Neural cell (in vitro differentiated cells): ENCODE data around the gene CCT4. TPM values are rescaled to one million over a fixed set of nuclear protein-coding genes. Genes with fewer than 3 reads are reported as not detected.
"Not testable (repeated sequence)": the region's sequence is repeated elsewhere in the genome, so short reads cannot be mapped to it uniquely, and the experiment has no call there.

Source experiments
- H2AFZ ChIP-seq: fragments of 200-600, 300-800 bp; sonication (generic), shearing (Covaris generic); 2 replicates; pipeline ENCODE4 v1.6.0; 2014; ENCODE audit warnings: low read depth, mild to moderate bottlenecking, antibody characterized with exemption, low read length, moderate library complexity
- H3F3A ChIP-seq: fragments of 200-600 bp; shearing (Covaris generic); 2 replicates; pipeline ENCODE4 v1.6.1; 2016; ENCODE audit warnings: mild to moderate bottlenecking, moderate library complexity, mixed read lengths, antibody characterized with exemption, low read length; ENCODE audit not compliant: insufficient read depth, poor library complexity, severe bottlenecking
- H3K27ac ChIP-seq: fragments of 200-600, 300-800 bp; sonication (generic), shearing (Covaris generic); 2 replicates; pipeline ENCODE4 v1.5.1; 2014; ENCODE audit warnings: mild to moderate bottlenecking, low read length, moderate library complexity
- H3K27me3 ChIP-seq: fragments of 300-800, 200-600 bp; sonication (generic), shearing (Covaris generic); 2 replicates; pipeline ENCODE4 v1.6.0; 2014; ENCODE audit warnings: mild to moderate bottlenecking, low read depth, low read length, moderate library complexity; ENCODE audit not compliant: insufficient read depth
- H3K36me3 ChIP-seq: fragments of 300-800, 200-600 bp; sonication (generic), shearing (Covaris generic); 2 replicates; pipeline ENCODE4 v1.5.1; 2014; ENCODE audit warnings: mild to moderate bottlenecking, antibody characterized with exemption, low read length, moderate library complexity; ENCODE audit not compliant: insufficient read depth
- H3K4me2 ChIP-seq: fragments of 300-800, 200-600 bp; sonication (generic), shearing (Covaris generic); 2 replicates; pipeline ENCODE4 v1.6.0; 2014; ENCODE audit warnings: mild to moderate bottlenecking, low read length
- H3K4me3 ChIP-seq: fragments of 300-800, 200-600 bp; sonication (generic), shearing (Covaris generic); 2 replicates; pipeline ENCODE4 v1.5.1; 2014; ENCODE audit warnings: mild to moderate bottlenecking, low read length, moderate library complexity
- H3K79me2 ChIP-seq: fragments of 200-600 bp; shearing (Covaris generic); replicated peaks from 2 replicates; pipeline ENCODE4 v1.6.0; 2014; ENCODE audit warnings: mild to moderate bottlenecking, low read length, moderate library complexity; ENCODE audit not compliant: insufficient read depth
- H3K9ac ChIP-seq: fragments of 300-800, 200-600 bp; sonication (generic), shearing (Covaris generic); 2 replicates; pipeline ENCODE4 v1.6.1; 2016; ENCODE audit warnings: mild to moderate bottlenecking, low read length, mixed read lengths
- H3K9me2 ChIP-seq: fragments of 200-600 bp; shearing (Covaris generic); 2 replicates; pipeline ENCODE4 v1.6.1; 2016; ENCODE audit warnings: mild to moderate bottlenecking, low read length, mixed read lengths; ENCODE audit not compliant: insufficient read depth
- H3K9me3 ChIP-seq: fragments of 200-600, 300-800 bp; sonication (generic), shearing (Covaris generic); 2 replicates; pipeline ENCODE4 v1.6.1; 2016; ENCODE audit warnings: mild to moderate bottlenecking, mixed run types, low read length, moderate library complexity, mixed read lengths
- H4K20me1 ChIP-seq: fragments of 200-600 bp; shearing (Covaris generic); 2 replicates; pipeline ENCODE4 v1.6.1; 2016; ENCODE audit warnings: mild to moderate bottlenecking, mixed run types; ENCODE audit not compliant: insufficient read depth
- EP300 ChIP-seq: fragments of 450-650 bp; conservative IDR thresholded peaks from 2 replicates; pipeline ENCODE4 v1.6.1; 2014; ENCODE audit warnings: antibody characterized with exemption, mild to moderate bottlenecking, moderate library complexity; ENCODE audit not compliant: poor library complexity, severe bottlenecking
- EZH2 ChIP-seq: fragments of 200-600, 300-800 bp; shearing (Covaris generic), sonication (generic); IDR thresholded peaks from 2 replicates; pipeline ENCODE4 v1.6.1; 2014; ENCODE audit warnings: antibody characterized with exemption, low read length, borderline replicate concordance, mild to moderate bottlenecking; ENCODE audit not compliant: insufficient read depth, poor library complexity, severe bottlenecking
- MXI1 ChIP-seq: fragments of 450-650 bp; conservative IDR thresholded peaks from 2 replicates; pipeline ENCODE4 v1.6.1; 2014; ENCODE audit warnings: antibody characterized with exemption, mild to moderate bottlenecking; ENCODE audit not compliant: poor library complexity, severe bottlenecking
- POLR2AphosphoS5 ChIP-seq: IDR thresholded peaks from 2 replicates; pipeline ENCODE4 v1.6.1; 2012
- RAD21 ChIP-seq: fragments of 450-650 bp; conservative IDR thresholded peaks from 2 replicates; pipeline ENCODE4 v1.6.1; 2014; ENCODE audit warnings: antibody characterized with exemption, mild to moderate bottlenecking, moderate library complexity
- SMC3 ChIP-seq: fragments of 450-650 bp; conservative IDR thresholded peaks from 2 replicates; pipeline ENCODE4 v1.6.1; 2014; ENCODE audit warnings: antibody characterized with exemption, mild to moderate bottlenecking, moderate library complexity; ENCODE audit not compliant: poor library complexity
- TAF1 ChIP-seq: IDR thresholded peaks from 2 replicates; pipeline ENCODE4 v1.6.1; 2012; ENCODE audit warnings: low read depth
- polyA plus RNA-seq: library from polyadenylated mRNA; depleted of rRNA; stranded (reverse); fragments of >200 nt; gene quantifications from 2 replicates; pipeline ENCODE4 v1.2.3, GENCODE V29; 2014
- TF ChIP-seq, protein P1 (sequence below): fragments of 450-650 bp; IDR thresholded peaks from 2 replicates; pipeline ENCODE4 v1.5.1; 2014; ENCODE audit warnings: antibody characterized with exemption, mild to moderate bottlenecking, moderate library complexity; ENCODE audit not compliant: poor library complexity, severe bottlenecking
- TF ChIP-seq, protein P2 (sequence below): IDR thresholded peaks from 2 replicates; pipeline ENCODE4 v1.6.1; 2012; ENCODE audit warnings: borderline replicate concordance

The CCT4 gene
- polyA plus RNA-seq, 1 donor from 2014 or later = 140 TPM

- H3K27ac ChIP-seq = no peak overlapping the region
- no peak overlapping the region for H3K9ac ChIP-seq
- H3K79me2 ChIP-seq = no peaks in the 10 kb centered on the region
- no peak overlapping the region for H2AFZ ChIP-seq
- no peaks in the 10 kb centered on the region for H4K20me1 ChIP-seq
- no peak overlapping the region for H3K4me2 ChIP-seq
- H3K9me3 ChIP-seq = no peaks in the 10 kb centered on the region
- no peak for TF ChIP-seq RAD21
- TF ChIP-seq TAF1 = no peak
- TF ChIP-seq, protein P1, sequence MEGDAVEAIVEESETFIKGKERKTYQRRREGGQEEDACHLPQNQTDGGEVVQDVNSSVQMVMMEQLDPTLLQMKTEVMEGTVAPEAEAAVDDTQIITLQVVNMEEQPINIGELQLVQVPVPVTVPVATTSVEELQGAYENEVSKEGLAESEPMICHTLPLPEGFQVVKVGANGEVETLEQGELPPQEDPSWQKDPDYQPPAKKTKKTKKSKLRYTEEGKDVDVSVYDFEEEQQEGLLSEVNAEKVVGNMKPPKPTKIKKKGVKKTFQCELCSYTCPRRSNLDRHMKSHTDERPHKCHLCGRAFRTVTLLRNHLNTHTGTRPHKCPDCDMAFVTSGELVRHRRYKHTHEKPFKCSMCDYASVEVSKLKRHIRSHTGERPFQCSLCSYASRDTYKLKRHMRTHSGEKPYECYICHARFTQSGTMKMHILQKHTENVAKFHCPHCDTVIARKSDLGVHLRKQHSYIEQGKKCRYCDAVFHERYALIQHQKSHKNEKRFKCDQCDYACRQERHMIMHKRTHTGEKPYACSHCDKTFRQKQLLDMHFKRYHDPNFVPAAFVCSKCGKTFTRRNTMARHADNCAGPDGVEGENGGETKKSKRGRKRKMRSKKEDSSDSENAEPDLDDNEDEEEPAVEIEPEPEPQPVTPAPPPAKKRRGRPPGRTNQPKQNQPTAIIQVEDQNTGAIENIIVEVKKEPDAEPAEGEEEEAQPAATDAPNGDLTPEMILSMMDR = no peak
- TF ChIP-seq, protein P2, sequence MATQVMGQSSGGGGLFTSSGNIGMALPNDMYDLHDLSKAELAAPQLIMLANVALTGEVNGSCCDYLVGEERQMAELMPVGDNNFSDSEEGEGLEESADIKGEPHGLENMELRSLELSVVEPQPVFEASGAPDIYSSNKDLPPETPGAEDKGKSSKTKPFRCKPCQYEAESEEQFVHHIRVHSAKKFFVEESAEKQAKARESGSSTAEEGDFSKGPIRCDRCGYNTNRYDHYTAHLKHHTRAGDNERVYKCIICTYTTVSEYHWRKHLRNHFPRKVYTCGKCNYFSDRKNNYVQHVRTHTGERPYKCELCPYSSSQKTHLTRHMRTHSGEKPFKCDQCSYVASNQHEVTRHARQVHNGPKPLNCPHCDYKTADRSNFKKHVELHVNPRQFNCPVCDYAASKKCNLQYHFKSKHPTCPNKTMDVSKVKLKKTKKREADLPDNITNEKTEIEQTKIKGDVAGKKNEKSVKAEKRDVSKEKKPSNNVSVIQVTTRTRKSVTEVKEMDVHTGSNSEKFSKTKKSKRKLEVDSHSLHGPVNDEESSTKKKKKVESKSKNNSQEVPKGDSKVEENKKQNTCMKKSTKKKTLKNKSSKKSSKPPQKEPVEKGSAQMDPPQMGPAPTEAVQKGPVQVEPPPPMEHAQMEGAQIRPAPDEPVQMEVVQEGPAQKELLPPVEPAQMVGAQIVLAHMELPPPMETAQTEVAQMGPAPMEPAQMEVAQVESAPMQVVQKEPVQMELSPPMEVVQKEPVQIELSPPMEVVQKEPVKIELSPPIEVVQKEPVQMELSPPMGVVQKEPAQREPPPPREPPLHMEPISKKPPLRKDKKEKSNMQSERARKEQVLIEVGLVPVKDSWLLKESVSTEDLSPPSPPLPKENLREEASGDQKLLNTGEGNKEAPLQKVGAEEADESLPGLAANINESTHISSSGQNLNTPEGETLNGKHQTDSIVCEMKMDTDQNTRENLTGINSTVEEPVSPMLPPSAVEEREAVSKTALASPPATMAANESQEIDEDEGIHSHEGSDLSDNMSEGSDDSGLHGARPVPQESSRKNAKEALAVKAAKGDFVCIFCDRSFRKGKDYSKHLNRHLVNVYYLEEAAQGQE = no peak
- no peak for TF ChIP-seq POLR2AphosphoS5
- TF ChIP-seq MXI1 = no peak
- TF ChIP-seq EP300 = no peak
- no peak for TF ChIP-seq SMC3
- TF ChIP-seq EZH2 = no peak
- H3K36me3 ChIP-seq = peaks cover 8% of the 10 kb centered on the region
- no peaks in the 10 kb centered on the region for H3F3A ChIP-seq
- H3K9me2 ChIP-seq = no peaks in the 10 kb centered on the region
- H3K27me3 ChIP-seq = no peaks in the 10 kb centered on the region
- H3K4me3 ChIP-seq = no peak overlapping the region
Observed at GRCh38 chr2:61876400-61876799, 12.1 kb downstream of the CCT4 start.

DNA sequence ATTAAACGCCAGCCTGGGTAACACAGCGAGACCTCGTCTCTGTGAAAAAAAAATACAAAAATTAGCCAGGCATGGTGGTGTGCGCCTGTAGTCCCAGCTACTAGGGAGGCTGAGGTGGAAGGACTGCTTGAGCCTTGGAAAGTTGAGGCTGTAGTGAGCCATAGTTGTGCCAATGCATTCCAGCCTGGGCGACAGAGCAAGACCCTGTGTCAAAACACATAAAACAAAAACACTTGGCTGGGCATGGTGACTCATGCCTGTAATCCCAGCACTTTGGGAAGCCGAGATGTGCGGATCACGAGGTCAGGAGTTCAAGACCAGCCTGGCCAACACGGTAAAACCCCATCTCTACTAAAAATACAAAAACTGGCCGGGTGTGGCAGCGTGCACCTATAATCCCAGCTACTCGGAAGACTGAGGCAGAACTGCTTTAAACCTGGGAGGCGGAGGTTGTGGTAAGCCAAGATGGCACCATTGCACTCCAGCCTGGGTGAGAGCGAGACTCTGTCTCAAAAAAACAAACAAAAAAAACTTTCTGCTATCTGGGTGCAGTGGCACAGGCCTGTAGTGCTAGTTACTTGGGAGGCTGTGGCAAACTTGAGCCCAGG is 21.9 kb downstream of the CCT4 start:
- H3K9ac ChIP-seq, H2AFZ ChIP-seq, H3K27me3 ChIP-seq, H4K20me1 ChIP-seq, H3K4me2 ChIP-seq, H3K79me2 ChIP-seq, H3K9me3 ChIP-seq, H3K4me3 ChIP-seq, H3F3A ChIP-seq, H3K27ac ChIP-seq, H3K9me2 ChIP-seq: not testable (repeated sequence)
- peaks cover 20% of the 10 kb centered on the region for H3K36me3 ChIP-seq

DNA sequence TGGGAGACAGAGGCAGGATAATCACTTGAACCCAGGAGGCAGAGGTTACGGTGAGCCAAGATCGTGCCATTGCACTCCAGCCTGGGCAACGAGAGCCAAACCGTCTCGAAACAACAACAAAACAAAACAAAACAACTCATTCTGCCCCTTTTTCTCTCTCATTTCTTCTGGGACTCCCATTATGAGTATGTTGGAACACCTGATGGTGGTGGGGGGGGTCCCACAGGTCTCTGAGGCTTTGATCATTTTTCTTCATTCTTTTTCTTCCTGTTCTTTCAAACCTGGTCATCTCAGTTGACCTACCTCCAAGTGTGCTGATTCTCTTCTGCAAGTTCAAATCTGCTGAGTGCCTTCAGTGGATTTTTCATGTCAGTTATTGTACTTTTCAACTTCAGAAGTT is 26.4 kb downstream of the CCT4 start:
- TF ChIP-seq EZH2 (no peak), MXI1 (no peak), RAD21 (no peak), EP300 (no peak), TAF1 (no peak), POLR2AphosphoS5 (no peak), SMC3 (no peak)
- TF ChIP-seq, protein P2 = no peak
- TF ChIP-seq, protein P1 = no peak
- Histone ChIP-seq H3K9me2 (no peaks in the 10 kb centered on the region), H4K20me1 (no peaks in the 10 kb centered on the region), H3K36me3 (peaks cover 16% of the 10 kb centered on the region), H3K79me2 (no peaks in the 10 kb centered on the region), H3K9ac (no peak overlapping the region), H3F3A (no peaks in the 10 kb centered on the region), H3K4me2 (no peak overlapping the region), H3K4me3 (no peak overlapping the region), H2AFZ (no peak overlapping the region), H3K9me3 (no peaks in the 10 kb centered on the region), H3K27ac (no peak overlapping the region), H3K27me3 (no peaks in the 10 kb centered on the region)
